WERI-Rb-1 (cell line): ENCODE measurements around the gene SLC6A8.

Experiments used
- DNase-seq: peaks from one replicate; pipeline ENCODE4 v3.0.0-alpha.2; 2020
- H3K27ac ChIP-seq: fragments of 250-450 bp; sonication (Bioruptor Pico); 2 replicates; pipeline ENCODE4 v1.5.1; 2020; ENCODE audit warnings: mild to moderate bottlenecking, moderate library complexity
- H3K27me3 ChIP-seq: fragments of 250-450 bp; sonication (Bioruptor Pico); 2 replicates; pipeline ENCODE4 v1.5.1; 2021; ENCODE audit warnings: mild to moderate bottlenecking, low read depth, moderate library complexity; ENCODE audit not compliant: insufficient read depth, severe bottlenecking
- H3K36me3 ChIP-seq: fragments of 250-450 bp; sonication (Bioruptor Pico); 2 replicates; pipeline ENCODE4 v1.5.1; 2020; ENCODE audit warnings: mild to moderate bottlenecking, moderate library complexity
- H3K4me3 ChIP-seq: 2 replicates; pipeline ENCODE4 v1.5.1; 2011; ENCODE audit warnings: low read depth, mild to moderate bottlenecking, control low read depth, low read length
- H3K9me3 ChIP-seq: fragments of 250-450 bp; sonication (Bioruptor Pico); 2 replicates; pipeline ENCODE4 v1.5.1; 2021; ENCODE audit warnings: mild to moderate bottlenecking, moderate library complexity; ENCODE audit not compliant: severe bottlenecking
- CTCF ChIP-seq: IDR thresholded peaks from 2 replicates; pipeline ENCODE4 v1.5.1; 2011; ENCODE audit warnings: low read depth, mild to moderate bottlenecking, control low read depth, inconsistent platforms, low read length

Gene SLC6A8

GRCh38 chrX:153707406-153707805 is 19.7 kb downstream of the SLC6A8 start:
- no peak overlapping the region for H3K27ac ChIP-seq
- no peak for TF ChIP-seq CTCF
- no peak for DNase-seq
- peaks cover 30% of the 10 kb centered on the region for H3K36me3 ChIP-seq
- H3K4me3 ChIP-seq: no peak overlapping the region
- no peaks in the 10 kb centered on the region for H3K27me3 ChIP-seq
- no peaks in the 10 kb centered on the region for H3K9me3 ChIP-seq

- Histone ChIP-seq H3K4me3 (no peak overlapping the region), H3K9me3 (no peaks in the 10 kb centered on the region), H3K36me3 (peaks cover 31% of the 10 kb centered on the region), H3K27me3 (no peaks in the 10 kb centered on the region), H3K27ac (no peak overlapping the region)
- peak; percentile 85 for TF ChIP-seq CTCF
- peak; percentile 93 for DNase-seq
Measured at GRCh38 chrX:153708415-153708814, 20.7 kb downstream of the SLC6A8 start.

GRCh38 chrX:153709726-153710674 is 22.3 kb downstream of the SLC6A8 start:
- no peak overlapping the region for H3K27ac ChIP-seq
- H3K36me3 ChIP-seq: peaks cover 32% of the 10 kb centered on the region
- no peak overlapping the region for H3K4me3 ChIP-seq
- DNase-seq: no peak
- no peak for TF ChIP-seq CTCF
- H3K9me3 ChIP-seq: no peaks in the 10 kb centered on the region
- peaks cover under 1% of the 10 kb centered on the region for H3K27me3 ChIP-seq

- Histone ChIP-seq H3K27me3 (peaks cover 2% of the 10 kb centered on the region), H3K9me3 (no peaks in the 10 kb centered on the region), H3K27ac (no peak overlapping the region), H3K4me3 (no peak overlapping the region), H3K36me3 (peaks cover 67% of the 10 kb centered on the region)
- TF ChIP-seq CTCF: no peak
- no peak for DNase-seq
Measured at GRCh38 chrX:153714256-153714655, 26.5 kb downstream of the SLC6A8 start.

- no peak for DNase-seq
- TF ChIP-seq CTCF: no peak
- Histone ChIP-seq H3K36me3 (peaks cover 89% of the 10 kb centered on the region), H3K9me3 (no peaks in the 10 kb centered on the region), H3K4me3 (no peak overlapping the region), H3K27me3 (peaks cover 2% of the 10 kb centered on the region), H3K27ac (no peak overlapping the region)
Measured at GRCh38 chrX:153717445-153717844, 29.7 kb downstream of the SLC6A8 start.
